ENCODE results near the gene ACAP2. TPM values are rescaled to one million over a fixed set of nuclear protein-coding genes. Genes with fewer than 3 reads are reported as not detected.
A peak's percentile ranks its signal among the peaks of the same experiment; 100 is the strongest.
"Not testable (repeated sequence)": the region's sequence is repeated elsewhere in the genome, so short reads cannot be mapped to it uniquely, and the experiment has no call there.

Gene ACAP2
- total and polyA plus RNA-seq, 3 donors from 2014 or later = 31.6 to 78.2 (median 72.3) TPM

DNA sequence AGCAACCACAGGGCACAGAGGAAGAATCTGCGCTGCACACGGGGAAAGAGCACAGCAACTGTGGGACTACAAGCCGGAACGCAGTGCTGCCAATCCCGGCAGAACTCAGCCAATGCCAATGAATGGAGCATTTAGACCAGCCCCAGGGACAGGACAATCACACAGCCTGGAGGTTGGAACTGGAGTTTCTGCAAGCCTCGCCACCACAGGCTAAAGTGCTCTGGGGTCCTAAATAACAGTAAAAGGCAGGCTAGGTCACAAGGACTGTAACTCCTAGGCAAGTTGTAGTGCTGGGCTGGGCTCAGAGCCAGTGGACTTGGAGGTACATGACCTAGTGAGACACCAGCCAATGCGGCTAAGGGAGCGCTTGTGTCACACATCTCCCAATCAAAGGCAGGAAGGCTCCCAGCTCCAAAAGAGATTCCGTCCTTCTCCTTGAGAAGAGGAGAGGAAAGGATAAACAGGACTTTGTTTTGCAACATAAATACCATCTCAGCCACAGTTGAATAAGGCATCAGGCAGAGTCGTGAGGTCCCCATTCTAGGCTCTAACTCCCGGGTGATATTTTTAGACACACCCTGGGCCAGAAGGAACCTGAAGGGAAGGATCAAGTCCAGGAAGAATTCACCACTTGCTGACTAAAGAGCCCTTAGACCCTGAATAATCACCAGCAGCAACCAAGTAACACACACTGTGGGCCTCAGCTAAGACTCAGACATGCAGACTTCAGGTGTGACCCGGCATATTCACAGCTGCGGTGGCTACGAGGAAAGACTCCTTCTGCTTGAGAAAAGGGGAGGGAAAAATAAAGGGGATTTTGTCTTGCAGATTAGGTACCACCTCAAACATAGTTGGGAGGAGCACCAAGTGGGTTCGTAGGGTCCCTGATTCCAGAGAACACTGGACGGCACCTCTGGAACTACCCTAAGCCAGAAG is 86.4 kb downstream of the ACAP2 start:
- peak; percentile 59 for DNase-seq
- H3K36me3 ChIP-seq (ENCODE audit: low read depth, missing control alignments) = no peaks in the 10 kb centered on the region
- intact Hi-C loops (cut with DNase I; ENCODE audit: low total_unique reads) = no loop called here
- 76 to 83% methylated on average over 16 of the region's 16 CpGs for WGBS, 2 donors
- no peak overlapping the region for H3K27ac ChIP-seq
- peaks cover 10% of the 10 kb centered on the region for H3K4me1 ChIP-seq
- TF ChIP-seq, protein P1, sequence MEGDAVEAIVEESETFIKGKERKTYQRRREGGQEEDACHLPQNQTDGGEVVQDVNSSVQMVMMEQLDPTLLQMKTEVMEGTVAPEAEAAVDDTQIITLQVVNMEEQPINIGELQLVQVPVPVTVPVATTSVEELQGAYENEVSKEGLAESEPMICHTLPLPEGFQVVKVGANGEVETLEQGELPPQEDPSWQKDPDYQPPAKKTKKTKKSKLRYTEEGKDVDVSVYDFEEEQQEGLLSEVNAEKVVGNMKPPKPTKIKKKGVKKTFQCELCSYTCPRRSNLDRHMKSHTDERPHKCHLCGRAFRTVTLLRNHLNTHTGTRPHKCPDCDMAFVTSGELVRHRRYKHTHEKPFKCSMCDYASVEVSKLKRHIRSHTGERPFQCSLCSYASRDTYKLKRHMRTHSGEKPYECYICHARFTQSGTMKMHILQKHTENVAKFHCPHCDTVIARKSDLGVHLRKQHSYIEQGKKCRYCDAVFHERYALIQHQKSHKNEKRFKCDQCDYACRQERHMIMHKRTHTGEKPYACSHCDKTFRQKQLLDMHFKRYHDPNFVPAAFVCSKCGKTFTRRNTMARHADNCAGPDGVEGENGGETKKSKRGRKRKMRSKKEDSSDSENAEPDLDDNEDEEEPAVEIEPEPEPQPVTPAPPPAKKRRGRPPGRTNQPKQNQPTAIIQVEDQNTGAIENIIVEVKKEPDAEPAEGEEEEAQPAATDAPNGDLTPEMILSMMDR (IDR thresholded peaks at IDR 0.05) = no peak
- TF ChIP-seq POLR2A (IDR thresholded peaks at IDR 0.05) = no peak
- H3K27me3 ChIP-seq = no peaks in the 10 kb centered on the region
- H3K9me3 ChIP-seq = no peaks in the 10 kb centered on the region
- H3K4me3 ChIP-seq = no peak overlapping the region

DNA sequence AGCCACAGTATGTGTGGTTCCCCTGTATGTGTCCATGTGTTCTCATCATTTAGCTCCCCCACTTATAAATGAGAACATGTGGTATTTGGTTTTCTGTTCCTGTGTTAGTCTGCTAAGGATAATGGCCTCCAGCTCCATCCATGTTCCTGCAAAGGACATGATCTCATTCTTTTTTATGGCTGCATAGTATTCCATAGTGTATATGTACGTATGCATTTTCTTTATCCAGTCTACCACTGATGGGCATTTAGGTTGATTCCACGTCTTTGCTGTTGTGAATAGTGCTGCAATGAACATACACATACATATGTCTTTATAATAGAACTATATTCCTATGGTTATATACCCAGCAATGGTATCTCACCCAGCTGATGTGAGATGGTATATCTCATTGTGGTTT is 88.8 kb downstream of the ACAP2 start:
- WGBS, 2 donors = 48 to 76% methylated on average over 2 of the region's 2 CpGs
- H3K27ac ChIP-seq; intact Hi-C loops (cut with DNase I; ENCODE audit: low total_unique reads); H3K36me3 ChIP-seq (ENCODE audit: low read depth, missing control alignments); H3K27me3 ChIP-seq; DNase-seq; H3K4me1 ChIP-seq; H3K9me3 ChIP-seq; H3K4me3 ChIP-seq: not testable (repeated sequence)

DNA sequence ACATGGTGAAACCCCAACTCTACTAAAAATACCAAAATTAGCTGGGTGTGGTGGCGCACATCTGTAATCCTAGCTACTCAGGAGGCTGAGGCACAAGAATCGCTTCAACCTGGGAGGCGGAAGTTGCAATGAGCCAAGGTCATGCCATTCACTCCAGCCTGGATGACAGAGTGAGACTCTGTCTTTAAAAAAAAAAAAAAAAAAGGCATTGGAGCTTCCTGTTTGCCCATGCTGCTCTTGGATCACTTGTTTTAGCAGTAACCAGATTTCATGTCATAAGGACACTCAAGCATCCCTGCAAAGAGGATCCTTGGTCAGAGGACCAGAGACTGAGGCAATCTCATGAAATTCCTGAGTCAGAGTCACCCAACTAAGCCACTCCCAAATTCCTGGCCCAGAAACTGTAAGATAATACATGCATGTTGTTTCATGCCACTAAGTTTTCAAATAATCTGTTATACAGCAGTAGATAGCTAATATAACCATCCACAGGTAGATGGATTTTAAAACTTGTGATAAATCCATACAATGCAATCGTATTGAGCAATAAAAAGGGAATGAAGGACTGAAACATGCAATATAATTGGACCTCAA is 89.8 kb downstream of the ACAP2 start:
- intact Hi-C loops (cut with DNase I; ENCODE audit: low total_unique reads) = no loop called here
- Histone ChIP-seq H3K36me3 (ENCODE audit: low read depth, missing control alignments) (no peaks in the 10 kb centered on the region), H3K4me1 (peaks cover 10% of the 10 kb centered on the region), H3K4me3 (no peak overlapping the region), H3K9me3 (no peaks in the 10 kb centered on the region), H3K27me3 (no peaks in the 10 kb centered on the region), H3K27ac (no peak overlapping the region)
- no peak for DNase-seq
- 86 to 96% methylated on average over 4 of the region's 4 CpGs for WGBS, 2 donors
- TF ChIP-seq POLR2A (IDR thresholded peaks at IDR 0.05) = no peak
- TF ChIP-seq, protein P1 (IDR thresholded peaks at IDR 0.05) = no peak

GRCh38 chr3:195348426-195349115 is 94.2 kb downstream of the ACAP2 start:
- intact Hi-C loops (cut with DNase I; ENCODE audit: low total_unique reads) = no loop called here
- TF ChIP-seq, protein P1 (IDR thresholded peaks at IDR 0.05) = no peak
- no peak for TF ChIP-seq POLR2A (IDR thresholded peaks at IDR 0.05)

DNA sequence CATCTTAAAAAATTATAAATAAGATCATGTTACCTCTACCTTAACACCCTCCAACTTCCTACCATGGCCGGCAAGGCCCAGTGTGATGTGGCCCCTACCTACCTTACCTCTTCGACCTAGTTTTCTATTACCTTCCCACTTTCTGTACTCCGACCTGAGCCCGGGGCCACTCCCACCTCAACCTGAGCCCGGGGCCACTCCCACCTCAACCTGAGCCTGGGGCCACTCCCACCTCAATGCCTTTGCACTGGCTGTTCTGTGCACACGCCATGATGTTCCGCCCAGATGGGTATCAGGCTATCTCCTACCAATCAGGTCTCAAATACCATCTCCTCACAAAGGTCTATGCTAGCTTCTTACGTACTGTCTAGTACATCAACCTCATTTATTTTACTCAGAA is 105.1 kb downstream of the ACAP2 start:
- Histone ChIP-seq H3K9me3 (no peaks in the 10 kb centered on the region), H3K27me3 (no peaks in the 10 kb centered on the region), H3K4me1 (no peaks in the 10 kb centered on the region), H3K4me3 (no peak overlapping the region), H3K36me3 (ENCODE audit: low read depth, missing control alignments) (no peaks in the 10 kb centered on the region), H3K27ac (no peak overlapping the region)
- TF ChIP-seq, protein P1 (IDR thresholded peaks at IDR 0.05) = no peak
- TF ChIP-seq POLR2A (IDR thresholded peaks at IDR 0.05) = no peak
- intact Hi-C loops (cut with DNase I; ENCODE audit: low total_unique reads) = no loop called here
- WGBS, 2 donors = 63 to 88% methylated on average over 8 of the region's 8 CpGs
- DNase-seq = no peak

More at GRCh38 chr3:195348426-195349115, 94.2 kb downstream of the ACAP2 start:
- WGBS, 2 donors = 91 to 93% methylated on average over 5 of the region's 5 CpGs
- Histone ChIP-seq H3K27ac (no peak overlapping the region), H3K36me3 (ENCODE audit: low read depth, missing control alignments) (no peaks in the 10 kb centered on the region), H3K4me1 (no peaks in the 10 kb centered on the region), H3K27me3 (no peaks in the 10 kb centered on the region), H3K4me3 (no peak overlapping the region), H3K9me3 (no peaks in the 10 kb centered on the region)
- DNase-seq = no peak

Data from testis (tissue), 3 donors.